ENCODE results near the gene CYTH4. TPM values are rescaled to one million over a fixed set of nuclear protein-coding genes. Genes with fewer than 3 reads are reported as not detected.

CYTH4 gene
- total RNA-seq, 1 donor from 2014 or later, result not detected

DNA sequence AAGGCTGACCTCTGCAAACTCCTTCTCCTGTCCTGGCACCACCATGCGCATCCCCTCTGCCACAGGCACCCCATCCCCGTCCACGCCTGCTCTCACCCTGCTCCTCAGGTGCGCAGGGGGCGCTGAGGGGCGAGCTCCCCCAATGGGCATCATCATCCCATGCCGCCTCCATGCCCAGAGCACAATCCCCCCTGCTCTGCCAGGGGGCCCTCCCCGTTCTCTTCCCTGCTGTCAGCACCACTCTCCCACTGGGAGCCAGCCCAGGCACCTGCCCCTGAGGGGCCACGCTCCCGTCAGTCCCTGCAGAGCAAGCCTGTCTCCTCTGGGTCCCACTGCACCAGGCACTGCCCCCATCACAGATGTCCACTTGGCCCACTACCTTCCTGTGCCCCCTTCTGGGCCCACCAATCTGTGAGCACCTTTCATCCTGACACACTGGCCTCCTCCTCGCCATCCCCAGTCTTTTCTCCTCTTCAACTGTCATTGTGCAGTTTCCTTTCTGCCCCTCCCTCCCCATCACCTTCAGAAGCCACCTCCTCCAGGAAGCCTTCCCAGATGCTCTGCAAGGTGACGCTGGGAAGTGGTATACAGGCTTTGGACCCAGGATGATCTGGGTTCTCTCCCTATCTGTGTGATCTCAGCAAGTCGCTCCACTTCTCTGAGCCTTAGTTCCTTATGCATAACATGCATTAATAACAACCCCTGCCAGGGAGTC is 62.6 kb downstream of the CYTH4 start:
- TF ChIP-seq, protein P1, sequence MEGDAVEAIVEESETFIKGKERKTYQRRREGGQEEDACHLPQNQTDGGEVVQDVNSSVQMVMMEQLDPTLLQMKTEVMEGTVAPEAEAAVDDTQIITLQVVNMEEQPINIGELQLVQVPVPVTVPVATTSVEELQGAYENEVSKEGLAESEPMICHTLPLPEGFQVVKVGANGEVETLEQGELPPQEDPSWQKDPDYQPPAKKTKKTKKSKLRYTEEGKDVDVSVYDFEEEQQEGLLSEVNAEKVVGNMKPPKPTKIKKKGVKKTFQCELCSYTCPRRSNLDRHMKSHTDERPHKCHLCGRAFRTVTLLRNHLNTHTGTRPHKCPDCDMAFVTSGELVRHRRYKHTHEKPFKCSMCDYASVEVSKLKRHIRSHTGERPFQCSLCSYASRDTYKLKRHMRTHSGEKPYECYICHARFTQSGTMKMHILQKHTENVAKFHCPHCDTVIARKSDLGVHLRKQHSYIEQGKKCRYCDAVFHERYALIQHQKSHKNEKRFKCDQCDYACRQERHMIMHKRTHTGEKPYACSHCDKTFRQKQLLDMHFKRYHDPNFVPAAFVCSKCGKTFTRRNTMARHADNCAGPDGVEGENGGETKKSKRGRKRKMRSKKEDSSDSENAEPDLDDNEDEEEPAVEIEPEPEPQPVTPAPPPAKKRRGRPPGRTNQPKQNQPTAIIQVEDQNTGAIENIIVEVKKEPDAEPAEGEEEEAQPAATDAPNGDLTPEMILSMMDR (conservative IDR thresholded peaks at IDR 0.05; ENCODE audit: low read depth, low read length), result no peak
- no peak overlapping the region for H3K4me3 ChIP-seq (ENCODE audit: low read depth, low read length)
- DNase-seq (ENCODE audit: low read depth), result no peak

DNA sequence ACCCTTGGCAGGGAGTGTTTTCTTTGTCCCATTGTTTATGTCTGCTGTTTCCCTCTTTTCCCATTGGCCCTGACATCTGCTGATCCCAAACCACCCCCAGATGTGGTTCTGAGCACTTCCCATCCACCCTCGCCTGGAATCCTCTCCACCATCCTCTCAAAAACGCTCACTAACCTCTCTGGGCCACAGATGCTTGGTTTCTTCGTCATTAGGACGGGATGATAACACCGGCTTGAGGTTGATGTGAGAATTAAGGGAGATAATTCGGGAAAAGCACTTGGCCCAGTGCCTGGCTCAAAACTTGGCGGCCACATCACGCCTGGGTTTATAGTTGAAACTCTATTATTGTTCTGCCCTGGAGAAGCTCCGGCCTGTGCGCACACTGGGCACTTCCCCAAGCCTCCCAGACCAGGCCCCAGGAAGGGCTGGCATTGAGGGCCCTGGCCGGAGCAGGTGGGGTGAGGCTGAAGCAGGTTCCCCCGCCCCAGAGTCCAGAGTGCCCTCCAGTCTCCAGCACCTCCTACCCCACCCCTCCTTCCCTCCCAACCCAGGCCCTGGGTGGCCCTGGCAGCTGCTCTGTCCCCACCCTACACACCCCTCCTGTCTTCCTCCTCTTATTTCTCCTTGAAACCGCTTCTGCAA is 63.7 kb downstream of the CYTH4 start:
- DNase-seq (ENCODE audit: low read depth), result no peak
- H3K4me3 ChIP-seq (ENCODE audit: low read depth, low read length), result no peak overlapping the region
- TF ChIP-seq, protein P1 (conservative IDR thresholded peaks at IDR 0.05; ENCODE audit: low read depth, low read length), result no peak

DNA sequence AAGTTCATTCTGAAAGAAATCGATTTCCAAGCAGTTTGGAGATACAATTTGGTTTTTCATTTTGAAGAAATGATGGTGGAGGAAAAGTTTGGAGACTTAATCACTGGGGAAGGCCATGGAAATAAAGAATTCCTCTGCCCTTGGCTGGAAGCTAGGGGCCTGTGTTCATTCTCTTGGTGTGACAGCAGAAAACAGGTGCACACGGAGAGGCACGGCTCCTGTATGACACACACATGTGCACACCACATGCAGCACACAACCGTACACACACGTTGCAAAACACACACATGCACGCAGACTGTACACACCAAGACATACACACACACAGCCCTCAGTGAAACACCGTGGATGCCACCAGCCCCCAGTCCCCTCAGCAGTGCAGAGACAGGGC is 64.2 kb downstream of the CYTH4 start:
- DNase-seq (ENCODE audit: low read depth), result no peak
- H3K4me3 ChIP-seq (ENCODE audit: low read depth, low read length), result no peak overlapping the region
- TF ChIP-seq, protein P1 (conservative IDR thresholded peaks at IDR 0.05; ENCODE audit: low read depth, low read length), result no peak

DNA sequence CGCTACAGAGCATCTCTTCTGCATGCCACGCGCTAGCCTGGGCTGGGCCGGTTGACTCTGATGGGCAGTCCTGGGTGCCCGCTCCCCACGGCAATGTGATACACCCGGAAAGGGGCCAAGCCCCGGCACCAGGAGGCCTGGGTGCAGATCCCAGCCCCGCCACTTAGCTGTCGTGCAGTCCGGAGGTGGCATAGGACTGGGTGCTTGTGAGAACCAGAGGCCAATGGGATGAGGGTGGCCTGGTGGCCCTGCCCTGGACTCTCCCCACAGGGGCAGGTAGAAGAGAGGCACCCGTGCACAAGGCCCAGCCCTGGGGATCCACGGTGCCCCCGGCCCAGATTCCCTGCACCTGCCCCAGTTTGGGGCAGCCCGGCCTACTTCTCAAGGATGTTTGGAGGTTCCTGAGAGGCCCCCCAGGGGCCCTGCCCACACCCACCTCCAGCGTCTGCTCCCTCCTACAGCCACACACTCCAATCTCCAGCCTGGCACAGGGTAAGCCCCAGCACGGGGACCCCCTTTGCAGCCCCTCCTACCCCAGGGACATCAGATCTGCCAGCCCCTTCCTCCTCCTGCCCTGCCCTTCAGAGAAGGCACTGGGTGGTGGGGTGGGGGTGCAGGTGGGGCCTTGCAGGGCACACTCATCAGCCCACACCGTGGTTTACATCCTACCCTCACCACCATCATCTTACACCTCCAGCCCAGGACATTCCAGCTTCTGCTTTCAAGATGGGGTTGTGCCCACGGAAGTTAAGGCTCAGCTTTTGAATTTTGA is 66.9 kb downstream of the CYTH4 start:
- no peak for DNase-seq (ENCODE audit: low read depth)
- TF ChIP-seq, protein P1 (conservative IDR thresholded peaks at IDR 0.05; ENCODE audit: low read depth, low read length), result no peak
- H3K4me3 ChIP-seq (ENCODE audit: low read depth, low read length), result no peak overlapping the region

DNA sequence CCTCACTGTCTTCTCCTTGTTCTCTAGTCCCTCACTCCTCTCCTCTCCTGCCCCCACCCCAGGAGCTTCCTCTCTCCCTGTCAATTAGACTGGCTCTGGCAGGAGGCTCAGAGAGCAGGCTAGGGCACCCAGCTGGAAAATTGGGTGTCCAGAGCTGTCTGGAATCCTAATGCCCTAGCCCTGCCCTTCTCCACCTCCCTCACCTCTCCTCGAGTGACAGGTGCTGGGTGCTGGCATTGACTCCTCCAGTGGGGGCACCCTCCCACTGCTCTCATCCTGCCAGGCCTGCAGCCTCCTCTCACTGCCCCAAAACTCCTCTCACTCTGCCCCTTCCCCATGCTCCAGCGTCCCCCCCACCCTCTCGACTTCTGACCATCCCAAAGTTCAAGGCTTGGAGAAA is 68.9 kb downstream of the CYTH4 start:
- DNase-seq (ENCODE audit: low read depth), result no peak
- H3K4me3 ChIP-seq (ENCODE audit: low read depth, low read length), result no peak overlapping the region
- TF ChIP-seq, protein P1 (conservative IDR thresholded peaks at IDR 0.05; ENCODE audit: low read depth, low read length), result no peak

DNA sequence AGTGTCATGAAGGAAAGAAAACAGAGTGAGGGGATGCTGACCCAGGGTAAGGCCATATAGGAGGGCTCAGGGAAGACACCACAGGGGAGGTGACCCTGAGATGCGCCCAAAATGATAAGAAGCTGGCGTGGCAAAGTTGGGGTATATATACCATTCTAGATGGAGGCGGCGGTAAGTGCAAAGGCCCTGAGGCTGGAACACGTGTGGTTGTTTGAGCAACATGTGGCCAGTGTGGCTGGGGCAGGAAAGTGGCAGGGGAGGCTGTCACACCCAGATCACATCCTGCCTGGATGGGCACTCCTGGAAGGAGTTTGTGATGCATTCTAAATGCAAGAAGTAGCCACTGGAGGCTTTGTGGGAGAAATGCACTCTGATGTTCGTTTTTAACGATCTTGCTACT is 70.2 kb downstream of the CYTH4 start:
- H3K4me3 ChIP-seq (ENCODE audit: low read depth, low read length), result no peak overlapping the region
- TF ChIP-seq, protein P1 (conservative IDR thresholded peaks at IDR 0.05; ENCODE audit: low read depth, low read length), result no peak
- no peak for DNase-seq (ENCODE audit: low read depth)
